ENCODE results near the gene TYMP.

The TYMP gene

GRCh38 chr22:50487290-50488005, 42.4 kb downstream of the TYMP start:
- Histone ChIP-seq H3K4me1 (ENCODE audit: low read length) (no peaks in the 10 kb centered on the region), H3K9ac (ENCODE audit: low read length) (no peak overlapping the region), H3K9me2 (replicated peaks; ENCODE audit: insufficient read depth, low read length) (no peaks in the 10 kb centered on the region), H3K36me3 (replicated peaks; ENCODE audit: insufficient read depth, low read length) (no peaks in the 10 kb centered on the region), H3K9me3 (replicated peaks; ENCODE audit: insufficient read depth, low read length) (no peaks in the 10 kb centered on the region), H3K79me2 (ENCODE audit: low read length) (no peaks in the 10 kb centered on the region), H3K4me2 (ENCODE audit: low read depth, low read length) (0 out of 2 replicates have a peak overlapping the region, but pooled peaks have one; percentile 0), H3K27ac (ENCODE audit: low read length) (no peak overlapping the region), H2AFZ (ENCODE audit: low read length) (no peak overlapping the region), H3F3A (ENCODE audit: insufficient read depth, low read length) (no peaks in the 10 kb centered on the region), H3K27me3 (replicated peaks; ENCODE audit: insufficient read depth, low read length) (no peaks in the 10 kb centered on the region), H4K20me1 (ENCODE audit: insufficient read depth, low read length) (no peaks in the 10 kb centered on the region), H3K4me3 (ENCODE audit: low read length) (no peak overlapping the region)
- no peak for DNase-seq
- TF ChIP-seq EZH2 (optimal IDR thresholded peaks at IDR 0.05; ENCODE audit: low read depth, low read length) (no peak), EZH2phosphoT487 (IDR thresholded peaks at IDR 0.05; ENCODE audit: low read length) (no peak), CTCF (IDR thresholded peaks at IDR 0.05; ENCODE audit: low read length) (no peak)

GRCh38 chr22:50486561-50487289, 43.1 kb downstream of the TYMP start, which contains the start of gene MIOX:
MIOX (plus strand) TSS chr22:50486859; CDS start chr22:50486898, 39 bp downstream.
- H3K4me2 ChIP-seq (ENCODE audit: low read depth, low read length) = 0 out of 2 replicates have a peak within 1 kb of the TSS, but pooled peaks have one; percentile 0
- no peak within 1 kb of the TSS for H3K9ac ChIP-seq (ENCODE audit: low read length)
- TF ChIP-seq EZH2 (optimal IDR thresholded peaks at IDR 0.05; ENCODE audit: low read depth, low read length) = no peak
- no peak for TF ChIP-seq EZH2phosphoT487 (IDR thresholded peaks at IDR 0.05; ENCODE audit: low read length)
- TF ChIP-seq CTCF (IDR thresholded peaks at IDR 0.05; ENCODE audit: low read length) = no peak

GRCh38 chr22:50485221-50486131, 44.3 kb downstream of the TYMP start:
- H3K79me2 ChIP-seq (ENCODE audit: low read length) = no peaks in the 10 kb centered on the region
- 0 out of 2 replicates have a peak, but pooled peaks cover under 1% of the 10 kb centered on the region for H3K27me3 ChIP-seq (replicated peaks; ENCODE audit: insufficient read depth, low read length)
- H3K9me3 ChIP-seq (replicated peaks; ENCODE audit: insufficient read depth, low read length) = no peaks in the 10 kb centered on the region
- no peaks in the 10 kb centered on the region for H3K4me1 ChIP-seq (ENCODE audit: low read length)
- TF ChIP-seq CTCF (IDR thresholded peaks at IDR 0.05; ENCODE audit: low read length) (no peak), EZH2 (optimal IDR thresholded peaks at IDR 0.05; ENCODE audit: low read depth, low read length) (no peak), EZH2phosphoT487 (IDR thresholded peaks at IDR 0.05; ENCODE audit: low read length) (no peak)
- DNase-seq = no peak
- no peak overlapping the region for H3K4me2 ChIP-seq (ENCODE audit: low read depth, low read length)
- no peaks in the 10 kb centered on the region for H4K20me1 ChIP-seq (ENCODE audit: insufficient read depth, low read length)
- no peak overlapping the region for H3K4me3 ChIP-seq (ENCODE audit: low read length)
- H3K36me3 ChIP-seq (replicated peaks; ENCODE audit: insufficient read depth, low read length) = no peaks in the 10 kb centered on the region
- no peak overlapping the region for H2AFZ ChIP-seq (ENCODE audit: low read length)
- H3K9ac ChIP-seq (ENCODE audit: low read length) = no peak overlapping the region
- H3K9me2 ChIP-seq (replicated peaks; ENCODE audit: insufficient read depth, low read length) = no peaks in the 10 kb centered on the region
- H3K27ac ChIP-seq (ENCODE audit: low read length) = no peak overlapping the region
- H3F3A ChIP-seq (ENCODE audit: insufficient read depth, low read length) = no peaks in the 10 kb centered on the region

More at GRCh38 chr22:50486561-50487289, 43.1 kb downstream of the TYMP start, which contains the start of gene MIOX:
- Histone ChIP-seq H3K27me3 (replicated peaks; ENCODE audit: insufficient read depth, low read length) (no peaks in the 10 kb centered on the region), H3K27ac (ENCODE audit: low read length) (no peak within 1 kb of the TSS), H3K9me2 (replicated peaks; ENCODE audit: insufficient read depth, low read length) (no peaks in the 10 kb centered on the region), H2AFZ (ENCODE audit: low read length) (no peak within 1 kb of the TSS), H3K36me3 (replicated peaks; ENCODE audit: insufficient read depth, low read length) (no peaks in the 10 kb centered on the region), H4K20me1 (ENCODE audit: insufficient read depth, low read length) (no peaks in the 10 kb centered on the region), H3K4me1 (ENCODE audit: low read length) (no peaks in the 10 kb centered on the region), H3K4me3 (ENCODE audit: low read length) (no peak within 1 kb of the TSS), H3F3A (ENCODE audit: insufficient read depth, low read length) (no peaks in the 10 kb centered on the region), H3K79me2 (ENCODE audit: low read length) (no peaks in the 10 kb centered on the region), H3K9me3 (replicated peaks; ENCODE audit: insufficient read depth, low read length) (no peaks in the 10 kb centered on the region)
- no peak for DNase-seq
